Subcutaneous adipose tissue (tissue), 4 donors: Measurements from ENCODE around the gene SOX1. TPM values are rescaled to one million over a fixed set of nuclear protein-coding genes. Genes with fewer than 3 reads are reported as not detected.

ENCODE experiments used
- CTCF ChIP-seq: fragments of 450-650 bp; IDR thresholded peaks from one replicate; pipeline ENCODE4 v1.5.1; 2016; ENCODE audit warnings: low read depth, mild to moderate bottlenecking, control low read depth, antibody characterized with exemption, moderate library complexity
- total RNA-seq, 4 donors: library from RNA; depleted of rRNA; stranded (reverse); fragments of >200 nt; gene quantifications; one replicate each; pipeline ENCODE4 v1.1.0, GENCODE V29; 2016

Gene SOX1
- total RNA-seq, 4 donors from 2014 or later: not detected

DNA sequence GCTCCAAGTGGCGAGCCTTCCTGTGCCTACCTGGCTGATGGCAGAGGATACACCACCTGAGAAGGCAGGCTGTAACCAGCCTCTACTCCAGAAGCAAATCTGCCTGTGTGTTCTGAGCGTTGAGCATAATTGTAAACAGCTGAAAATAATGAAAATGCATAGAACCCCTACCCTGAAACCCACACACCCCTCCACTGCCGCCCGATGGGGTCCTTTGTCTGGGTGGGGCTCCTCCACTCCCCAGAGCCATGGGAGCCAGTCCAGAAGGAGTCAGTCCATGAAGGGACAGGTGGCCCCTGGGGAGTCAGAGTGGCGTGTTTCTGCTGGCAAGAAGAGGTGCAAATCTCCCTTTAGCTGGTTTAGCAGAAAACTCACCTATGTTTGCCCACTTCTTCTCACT, 8.0 kb upstream of the SOX1 start:
- no peak for TF ChIP-seq CTCF

GRCh38 chr13:112059457-112060281, 7.3 kb upstream of the SOX1 start:
- no peak for TF ChIP-seq CTCF

DNA sequence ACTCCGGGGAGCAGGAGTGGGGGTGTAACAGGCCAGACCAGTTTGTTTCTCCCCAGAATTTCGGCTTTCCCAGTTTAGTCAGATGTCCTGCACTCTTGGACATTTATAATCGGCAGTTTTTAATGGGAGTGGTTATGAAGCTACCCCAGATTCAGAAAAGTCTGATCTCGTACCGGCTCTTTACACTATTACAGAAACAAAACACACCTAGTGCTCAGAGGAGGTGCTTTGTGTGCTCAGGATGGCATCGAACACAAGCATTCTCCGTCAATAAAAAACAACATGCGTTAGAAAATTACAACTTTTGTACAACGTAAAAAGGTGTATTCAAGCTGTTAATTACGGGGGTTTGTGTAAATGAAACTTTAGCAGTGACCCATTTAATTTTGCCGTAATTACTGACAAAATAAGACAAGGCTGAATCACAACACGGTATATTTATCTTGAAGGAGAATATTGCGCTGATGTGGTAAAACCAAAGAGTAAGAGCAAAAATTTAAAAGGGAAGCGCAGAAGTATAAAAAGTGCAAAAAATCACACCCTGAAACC, 6.6 kb upstream of the SOX1 start:
- TF ChIP-seq CTCF: no peak

DNA sequence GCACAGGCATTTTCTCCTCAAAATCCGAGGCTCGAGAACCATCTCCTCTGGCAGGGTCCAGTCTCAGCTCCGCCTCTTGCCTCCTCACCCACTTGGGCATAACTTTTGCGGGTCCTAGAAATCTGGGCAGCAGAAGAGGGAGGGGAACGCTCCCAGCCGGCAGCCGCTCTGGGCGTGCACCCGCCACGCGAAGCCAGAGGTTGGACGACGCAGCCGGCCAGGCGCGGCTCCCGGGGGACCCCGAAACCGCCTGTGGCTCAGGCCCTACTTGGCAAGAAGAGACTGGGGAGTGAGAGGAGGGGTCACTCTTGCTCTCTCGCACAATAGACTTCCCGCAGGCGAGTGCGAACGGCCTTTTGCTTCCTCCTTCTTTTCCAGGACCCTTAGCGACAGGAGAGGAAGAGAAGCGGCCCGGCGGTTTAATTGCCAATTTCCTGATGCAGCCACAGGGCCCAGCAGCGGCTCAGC, 6.0 kb upstream of the SOX1 start:
- TF ChIP-seq CTCF: no peak

DNA sequence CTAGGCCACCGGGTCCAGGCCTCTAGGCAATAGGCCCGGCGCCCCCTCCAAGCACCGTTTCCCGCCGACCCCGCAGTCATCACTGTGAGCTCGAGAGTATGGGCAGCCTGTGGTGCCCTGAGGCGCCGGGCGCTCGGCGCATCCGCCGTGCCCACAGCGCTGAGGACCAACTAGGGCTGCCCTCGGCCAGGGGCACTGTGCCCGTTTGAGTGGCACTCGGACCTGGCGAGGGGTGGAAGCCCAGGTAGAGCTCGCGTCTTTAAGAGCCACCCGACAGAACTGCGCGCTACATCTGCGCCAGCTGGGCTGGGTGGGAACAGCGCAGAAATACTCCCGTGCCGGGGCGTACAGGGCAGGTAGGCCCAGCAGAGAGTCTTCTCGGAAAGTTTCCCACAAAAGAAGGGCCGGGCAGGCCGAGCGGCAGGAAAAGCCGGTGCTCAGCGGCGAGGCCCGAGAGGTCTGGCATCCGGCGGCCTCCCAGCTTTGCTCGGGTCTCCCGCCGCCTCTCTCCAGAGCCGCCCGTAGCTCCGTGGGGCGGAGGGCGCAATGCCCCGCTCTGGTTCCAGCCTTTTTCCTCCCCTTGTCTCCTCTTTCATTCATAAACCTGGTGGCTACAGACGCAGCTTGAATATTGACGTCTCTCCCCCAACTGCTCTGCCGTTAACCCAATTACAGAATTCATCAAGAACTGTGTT, 5.4 kb upstream of the SOX1 start:
- no peak for TF ChIP-seq CTCF

GRCh38 chr13:112062072-112062567, 4.8 kb upstream of the SOX1 start:
- no peak for TF ChIP-seq CTCF
